IPS-20b (cell line): ENCODE results near the gene ANKRD22.
"Not testable (repeated sequence)": the region's sequence is repeated elsewhere in the genome, so short reads cannot be mapped to it uniquely, and the experiment has no call there.

Experiments
- H3K27ac ChIP-seq: one replicate; pipeline ENCODE4 v1.5.1; 2013; ENCODE audit warnings: low read length
- H3K27me3 ChIP-seq: 2 replicates; pipeline ENCODE4 v1.6.1; 2013; ENCODE audit warnings: mild to moderate bottlenecking, low read length, inconsistent platforms; ENCODE audit not compliant: insufficient read depth
- H3K36me3 ChIP-seq: 2 replicates; pipeline ENCODE4 v1.6.1; 2013; ENCODE audit warnings: low read depth, mild to moderate bottlenecking, inconsistent platforms, low read length, moderate library complexity; ENCODE audit not compliant: insufficient read depth
- H3K4me1 ChIP-seq: 2 replicates; pipeline ENCODE4 v1.6.1; 2013; ENCODE audit warnings: mild to moderate bottlenecking, control low read depth, inconsistent platforms, low read length, moderate library complexity; ENCODE audit not compliant: insufficient read depth
- H3K4me3 ChIP-seq: 2 replicates; pipeline ENCODE4 v1.5.1; 2013; ENCODE audit warnings: mild to moderate bottlenecking, low read length, inconsistent platforms
- H3K9ac ChIP-seq: 2 replicates; pipeline ENCODE4 v1.6.1; 2013; ENCODE audit warnings: low read depth, mild to moderate bottlenecking, inconsistent platforms, low read length, moderate library complexity
- H3K9me3 ChIP-seq: 2 replicates; pipeline ENCODE4 v1.6.1; 2013; ENCODE audit warnings: mild to moderate bottlenecking, low read depth, low read length, inconsistent platforms; ENCODE audit not compliant: insufficient read depth

Gene ANKRD22

GRCh38 chr10:88849234-88849633 lies 2.4 kb downstream of the ANKRD22 start:
- Histone ChIP-seq H3K4me1 (peaks cover 4% of the 10 kb centered on the region; the same call in 1 of the 2 replicates), H3K9ac (no peak overlapping the region), H3K4me3 (no peak overlapping the region), H3K36me3 (no peaks in the 10 kb centered on the region), H3K27ac (no peak overlapping the region), H3K9me3 (no peaks in the 10 kb centered on the region), H3K27me3 (no peaks in the 10 kb centered on the region)

- Histone ChIP-seq H3K27ac (no peak overlapping the region), H3K27me3 (no peaks in the 10 kb centered on the region), H3K4me3 (no peak overlapping the region), H3K4me1 (peaks cover 4% of the 10 kb centered on the region; the same call in 1 of the 2 replicates), H3K9ac (no peak overlapping the region), H3K9me3 (no peaks in the 10 kb centered on the region), H3K36me3 (no peaks in the 10 kb centered on the region)
These were observed 3.1 kb downstream of the ANKRD22 start for GRCh38 chr10:88848499-88848898.

- no peak overlapping the region for H3K4me3 ChIP-seq
These were observed 8.5 kb downstream of the ANKRD22 start for GRCh38 chr10:88843171-88843570.

GRCh38 chr10:88841316-88842111 lies 10.1 kb downstream of the ANKRD22 start:
- Histone ChIP-seq H3K27ac (no peak overlapping the region), H3K4me1 (no peaks in the 10 kb centered on the region), H3K36me3 (no peaks in the 10 kb centered on the region), H3K27me3 (0 out of 2 replicates have a peak, but pooled peaks cover 5% of the 10 kb centered on the region), H3K9me3 (no peaks in the 10 kb centered on the region), H3K9ac (no peak overlapping the region), H3K4me3 (no peak overlapping the region)

More at GRCh38 chr10:88843171-88843570, 8.5 kb downstream of the ANKRD22 start:
- Histone ChIP-seq H3K9me3 (no peaks in the 10 kb centered on the region), H3K4me1 (no peaks in the 10 kb centered on the region; the same call in 1 of the 2 replicates), H3K27ac (no peak overlapping the region), H3K27me3 (no peaks in the 10 kb centered on the region), H3K9ac (no peak overlapping the region), H3K36me3 (no peaks in the 10 kb centered on the region)

GRCh38 chr10:88840881-88841280 lies 10.8 kb downstream of the ANKRD22 start:
- H3K9ac ChIP-seq: no peak overlapping the region
- no peaks in the 10 kb centered on the region for H3K36me3 ChIP-seq
- no peak overlapping the region for H3K4me3 ChIP-seq
- H3K9me3 ChIP-seq: no peaks in the 10 kb centered on the region
- 0 out of 2 replicates have a peak, but pooled peaks cover 5% of the 10 kb centered on the region for H3K27me3 ChIP-seq
- no peak overlapping the region for H3K27ac ChIP-seq
- no peaks in the 10 kb centered on the region for H3K4me1 ChIP-seq

- no peaks in the 10 kb centered on the region for H3K9me3 ChIP-seq
- 0 out of 2 replicates have a peak, but pooled peaks cover 5% of the 10 kb centered on the region for H3K27me3 ChIP-seq
- no peaks in the 10 kb centered on the region for H3K36me3 ChIP-seq
- no peak overlapping the region for H3K4me3 ChIP-seq
- no peaks in the 10 kb centered on the region for H3K4me1 ChIP-seq
- no peak overlapping the region for H3K9ac ChIP-seq
- H3K27ac ChIP-seq: no peak overlapping the region
These were observed 11.5 kb downstream of the ANKRD22 start for GRCh38 chr10:88840104-88840503.

- no peak overlapping the region for H3K9ac ChIP-seq
These were observed 12.8 kb downstream of the ANKRD22 start for GRCh38 chr10:88838766-88839350.

GRCh38 chr10:88837632-88838031 lies 14.0 kb downstream of the ANKRD22 start:
- H3K9me3 ChIP-seq, H3K27ac ChIP-seq, H3K4me3 ChIP-seq, H3K9ac ChIP-seq, H3K27me3 ChIP-seq, H3K4me1 ChIP-seq, H3K36me3 ChIP-seq: not testable (repeated sequence)

More at GRCh38 chr10:88838766-88839350, 12.8 kb downstream of the ANKRD22 start:
- Histone ChIP-seq H3K4me3 (no peak overlapping the region), H3K27ac (no peak overlapping the region), H3K9me3 (no peaks in the 10 kb centered on the region), H3K4me1 (no peaks in the 10 kb centered on the region), H3K36me3 (no peaks in the 10 kb centered on the region), H3K27me3 (0 out of 2 replicates have a peak, but pooled peaks cover 5% of the 10 kb centered on the region)

- no peaks in the 10 kb centered on the region; the same call in 1 of the 2 replicates for H3K4me1 ChIP-seq
- 0 out of 2 replicates have a peak, but pooled peaks cover 5% of the 10 kb centered on the region for H3K27me3 ChIP-seq
- no peak overlapping the region for H3K27ac ChIP-seq
- H3K9me3 ChIP-seq: no peaks in the 10 kb centered on the region
- no peak overlapping the region for H3K4me3 ChIP-seq
- no peak overlapping the region for H3K9ac ChIP-seq
- H3K36me3 ChIP-seq: no peaks in the 10 kb centered on the region
These were observed 15.8 kb downstream of the ANKRD22 start for GRCh38 chr10:88835910-88836221.

- no peaks in the 10 kb centered on the region; the same call in 1 of the 2 replicates for H3K4me1 ChIP-seq
- no peak overlapping the region for H3K4me3 ChIP-seq
- 0 out of 2 replicates have a peak, but pooled peaks cover 5% of the 10 kb centered on the region for H3K27me3 ChIP-seq
- no peaks in the 10 kb centered on the region for H3K9me3 ChIP-seq
- H3K9ac ChIP-seq: no peak overlapping the region
- no peak overlapping the region for H3K27ac ChIP-seq
- no peaks in the 10 kb centered on the region for H3K36me3 ChIP-seq
These were observed 16.3 kb downstream of the ANKRD22 start for GRCh38 chr10:88835096-88835909.

GRCh38 chr10:88833723-88834122 lies 17.9 kb downstream of the ANKRD22 start:
- Histone ChIP-seq H3K4me3 (no peak overlapping the region), H3K27ac (no peak overlapping the region), H3K9ac (no peak overlapping the region), H3K4me1 (no peaks in the 10 kb centered on the region; the same call in 1 of the 2 replicates), H3K9me3 (no peaks in the 10 kb centered on the region), H3K36me3 (no peaks in the 10 kb centered on the region), H3K27me3 (0 out of 2 replicates have a peak, but pooled peaks cover 5% of the 10 kb centered on the region)
